IPS-18c (cell line): Measurements from ENCODE around the gene ABCF3.

ENCODE experiments used
- H3K4me3 ChIP-seq: 2 replicates; pipeline ENCODE4 v1.7.0; 2013; ENCODE audit warnings: low read depth, mild to moderate bottlenecking, low read length, moderate library complexity; ENCODE audit not compliant: insufficient read depth
- H3K9me3 ChIP-seq: one replicate; pipeline ENCODE4 v1.6.1; 2013; ENCODE audit warnings: mild to moderate bottlenecking, low read length, moderate library complexity; ENCODE audit not compliant: control insufficient read depth, insufficient read depth

The ABCF3 gene

GRCh38 chr3:184177331-184177731, 8.7 kb upstream of the ABCF3 start:
- Histone ChIP-seq H3K9me3 (no peaks in the 10 kb centered on the region), H3K4me3 (peak overlapping the region; percentile 94)

GRCh38 chr3:184177767-184178306, 8.2 kb upstream of the ABCF3 start:
- Histone ChIP-seq H3K4me3 (no peak overlapping the region), H3K9me3 (no peaks in the 10 kb centered on the region)

GRCh38 chr3:184178521-184179138, 7.4 kb upstream of the ABCF3 start:
- Histone ChIP-seq H3K9me3 (no peaks in the 10 kb centered on the region), H3K4me3 (no peak overlapping the region)

- Histone ChIP-seq H3K9me3 (no peaks in the 10 kb centered on the region), H3K4me3 (no peak overlapping the region)
These were observed 5.8 kb upstream of the ABCF3 start for GRCh38 chr3:184180165-184180564.

GRCh38 chr3:184181596-184181995, 4.4 kb upstream of the ABCF3 start:
- Histone ChIP-seq H3K4me3 (no peak overlapping the region), H3K9me3 (no peaks in the 10 kb centered on the region)

- H3K4me3 ChIP-seq = no peak overlapping the region
- no peaks in the 10 kb centered on the region for H3K9me3 ChIP-seq
These were observed 2.3 kb upstream of the ABCF3 start for GRCh38 chr3:184183679-184184078.

- H3K4me3 ChIP-seq = peak overlapping the region; percentile 22
- no peaks in the 10 kb centered on the region for H3K9me3 ChIP-seq
These were observed 1.3 kb upstream of the ABCF3 start for GRCh38 chr3:184184546-184185230.

- no peaks in the 10 kb centered on the region for H3K9me3 ChIP-seq
- peak overlapping the region; percentile 98 for H3K4me3 ChIP-seq
These were observed 377 bp upstream of the ABCF3 start for GRCh38 chr3:184185461-184186183.

- H3K4me3 ChIP-seq = peak overlapping the region; percentile 98
- no peaks in the 10 kb centered on the region for H3K9me3 ChIP-seq
These were observed 856 bp downstream of the ABCF3 start for GRCh38 chr3:184186902-184187207.

GRCh38 chr3:184188080-184188479, 2.1 kb downstream of the ABCF3 start:
- Histone ChIP-seq H3K9me3 (no peaks in the 10 kb centered on the region), H3K4me3 (no peak overlapping the region)

GRCh38 chr3:184189421-184189820, 3.4 kb downstream of the ABCF3 start:
- Histone ChIP-seq H3K9me3 (no peaks in the 10 kb centered on the region), H3K4me3 (no peak overlapping the region)

- Histone ChIP-seq H3K4me3 (no peak overlapping the region), H3K9me3 (no peaks in the 10 kb centered on the region)
These were observed 6.9 kb downstream of the ABCF3 start for GRCh38 chr3:184192889-184193288.

- Histone ChIP-seq H3K9me3 (no peaks in the 10 kb centered on the region), H3K4me3 (no peak overlapping the region)
These were observed 8.1 kb downstream of the ABCF3 start for GRCh38 chr3:184193991-184194539.

GRCh38 chr3:184196536-184196935, 10.5 kb downstream of the ABCF3 start:
- H3K9me3 ChIP-seq = no peaks in the 10 kb centered on the region
- H3K4me3 ChIP-seq = no peak overlapping the region

GRCh38 chr3:184198509-184198908, 12.5 kb downstream of the ABCF3 start:
- no peaks in the 10 kb centered on the region for H3K9me3 ChIP-seq
- H3K4me3 ChIP-seq = no peak overlapping the region

GRCh38 chr3:184200825-184201224, 14.8 kb downstream of the ABCF3 start:
- H3K4me3 ChIP-seq = no peak overlapping the region
- no peaks in the 10 kb centered on the region for H3K9me3 ChIP-seq

- H3K9me3 ChIP-seq = no peaks in the 10 kb centered on the region
These were observed 17.5 kb downstream of the ABCF3 start for GRCh38 chr3:184203526-184203925.

More at GRCh38 chr3:184203526-184203925, 17.5 kb downstream of the ABCF3 start:
- H3K4me3 ChIP-seq = no peak overlapping the region
